ENCODE results near the gene PSG6. TPM values are rescaled to one million over a fixed set of nuclear protein-coding genes. Genes with fewer than 3 reads are reported as not detected.
"Not testable (repeated sequence)": the region's sequence is repeated elsewhere in the genome, so short reads cannot be mapped to it uniquely, and the experiment has no call there.

The PSG6 gene
- total and polyA plus RNA-seq, 4 donors, result 0.12 to 0.28 TPM; not detected in 2

DNA sequence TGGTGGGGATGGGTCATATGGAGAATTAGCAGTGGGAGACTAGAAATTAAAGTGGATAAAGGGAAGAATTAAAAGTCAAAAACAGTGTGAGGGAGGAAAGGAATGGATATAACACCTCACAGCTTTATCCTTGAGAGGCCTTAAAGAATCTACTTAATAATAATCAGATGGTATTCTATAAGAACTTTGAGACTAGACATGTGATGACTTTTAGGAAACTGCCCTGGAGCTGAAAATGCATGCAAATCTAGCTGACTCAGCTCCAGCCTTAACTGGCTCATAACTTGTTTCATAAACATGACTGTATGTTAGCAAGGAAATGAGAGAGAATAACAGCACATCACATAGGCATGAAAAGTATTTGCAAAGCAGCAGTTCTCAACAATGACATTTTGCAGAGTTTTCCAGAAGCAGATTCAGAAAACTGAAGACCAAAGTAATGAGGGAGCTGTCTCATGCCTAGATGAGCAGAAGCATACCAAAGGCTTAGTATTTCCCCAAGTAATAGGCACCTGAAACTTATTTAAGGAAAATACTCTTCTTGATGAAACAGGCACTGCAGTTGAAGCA, 29.7 kb downstream of the PSG6 start:
- not testable (repeated sequence) for H3K4me1 ChIP-seq (ENCODE audit: control insufficient read depth, insufficient read depth, low read length); DNase-seq (ENCODE audit: low read depth in 4 of 6, low spot score in 6 of 6); H3K27me3 ChIP-seq (ENCODE audit: control insufficient read depth, insufficient read depth, low read length); H3K36me3 ChIP-seq (ENCODE audit: control insufficient read depth, insufficient read depth, low read length); H3K27ac ChIP-seq (ENCODE audit: low read depth, low read length); H3K9me3 ChIP-seq (ENCODE audit: control insufficient read depth, insufficient read depth, low read length); H3K4me3 ChIP-seq (ENCODE audit: low read depth, low read length)

DNA sequence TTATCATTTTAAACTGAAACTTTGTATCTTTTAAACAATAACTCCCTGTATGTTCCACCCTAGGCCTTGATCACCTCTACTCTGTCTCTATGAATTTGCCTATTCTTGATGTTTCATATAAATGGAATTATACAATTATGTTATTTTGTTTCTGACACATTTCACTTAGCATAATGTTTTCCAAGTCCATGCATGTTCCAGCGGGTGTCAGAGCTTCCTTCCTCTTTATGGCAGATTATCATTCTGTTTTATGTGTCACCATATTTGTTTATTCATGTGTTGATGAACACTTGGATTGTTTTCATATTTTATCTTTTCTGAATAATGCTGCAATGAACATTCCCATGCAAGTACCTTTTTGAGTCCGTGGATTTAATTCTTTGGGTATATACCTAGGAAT, 35.0 kb downstream of the PSG6 start:
- not testable (repeated sequence) for DNase-seq (ENCODE audit: low read depth in 4 of 6, low spot score in 6 of 6); H3K36me3 ChIP-seq (ENCODE audit: control insufficient read depth, insufficient read depth, low read length); H3K27ac ChIP-seq (ENCODE audit: low read depth, low read length); H3K4me3 ChIP-seq (ENCODE audit: low read depth, low read length); H3K27me3 ChIP-seq (ENCODE audit: control insufficient read depth, insufficient read depth, low read length); H3K9me3 ChIP-seq (ENCODE audit: control insufficient read depth, insufficient read depth, low read length); H3K4me1 ChIP-seq (ENCODE audit: control insufficient read depth, insufficient read depth, low read length)
- no CpG with 5 or more reads among the region's 2 CpGs for WGBS (ENCODE audit: insufficient coverage)

DNA sequence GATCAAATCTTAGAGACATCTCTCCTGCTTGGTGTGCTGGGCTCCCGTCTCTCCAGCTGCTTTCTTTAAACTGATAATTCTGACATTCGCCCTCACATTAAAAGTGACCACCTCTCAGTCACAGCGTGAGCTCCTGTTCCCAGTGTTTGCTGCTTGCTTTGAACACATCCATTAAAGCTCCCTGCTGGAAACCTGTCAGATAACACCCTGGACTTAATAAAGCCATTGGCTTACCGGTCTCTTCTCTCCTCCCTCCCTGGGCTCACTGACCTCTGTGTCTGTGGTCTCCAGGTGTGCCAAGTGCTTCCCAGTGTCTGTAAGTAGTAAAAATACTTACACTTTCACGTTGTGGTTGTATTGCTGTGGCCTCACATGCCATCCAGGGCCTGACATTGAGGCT, 35.7 kb downstream of the PSG6 start:
- H3K4me3 ChIP-seq (ENCODE audit: low read depth, low read length); H3K27ac ChIP-seq (ENCODE audit: low read depth, low read length); H3K36me3 ChIP-seq (ENCODE audit: control insufficient read depth, insufficient read depth, low read length); DNase-seq (ENCODE audit: low read depth in 4 of 6, low spot score in 6 of 6); H3K9me3 ChIP-seq (ENCODE audit: control insufficient read depth, insufficient read depth, low read length); H3K4me1 ChIP-seq (ENCODE audit: control insufficient read depth, insufficient read depth, low read length); H3K27me3 ChIP-seq (ENCODE audit: control insufficient read depth, insufficient read depth, low read length): not testable (repeated sequence)
- WGBS (ENCODE audit: insufficient coverage), result 67% methylated on average over 3 of the region's 5 CpGs

- H3K4me1 ChIP-seq (ENCODE audit: control insufficient read depth, insufficient read depth, low read length); H3K4me3 ChIP-seq (ENCODE audit: low read depth, low read length); H3K27me3 ChIP-seq (ENCODE audit: control insufficient read depth, insufficient read depth, low read length); H3K9me3 ChIP-seq (ENCODE audit: control insufficient read depth, insufficient read depth, low read length); H3K27ac ChIP-seq (ENCODE audit: low read depth, low read length); H3K36me3 ChIP-seq (ENCODE audit: control insufficient read depth, insufficient read depth, low read length); DNase-seq (ENCODE audit: low read depth in 4 of 6, low spot score in 6 of 6): not testable (repeated sequence)
- 68% methylated on average over 6 of the region's 8 CpGs for WGBS (ENCODE audit: insufficient coverage)
Observed at GRCh38 chr19:42881279-42881678, 36.4 kb downstream of the PSG6 start.

- H3K36me3 ChIP-seq (ENCODE audit: control insufficient read depth, insufficient read depth, low read length); H3K27ac ChIP-seq (ENCODE audit: low read depth, low read length); H3K27me3 ChIP-seq (ENCODE audit: control insufficient read depth, insufficient read depth, low read length); H3K9me3 ChIP-seq (ENCODE audit: control insufficient read depth, insufficient read depth, low read length); H3K4me3 ChIP-seq (ENCODE audit: low read depth, low read length); H3K4me1 ChIP-seq (ENCODE audit: control insufficient read depth, insufficient read depth, low read length); DNase-seq (ENCODE audit: low read depth in 4 of 6, low spot score in 6 of 6): not testable (repeated sequence)
- WGBS (ENCODE audit: insufficient coverage), result 94% methylated on average over 4 of the region's 9 CpGs
Observed at GRCh38 chr19:42880621-42881020, 37.1 kb downstream of the PSG6 start.

DNA sequence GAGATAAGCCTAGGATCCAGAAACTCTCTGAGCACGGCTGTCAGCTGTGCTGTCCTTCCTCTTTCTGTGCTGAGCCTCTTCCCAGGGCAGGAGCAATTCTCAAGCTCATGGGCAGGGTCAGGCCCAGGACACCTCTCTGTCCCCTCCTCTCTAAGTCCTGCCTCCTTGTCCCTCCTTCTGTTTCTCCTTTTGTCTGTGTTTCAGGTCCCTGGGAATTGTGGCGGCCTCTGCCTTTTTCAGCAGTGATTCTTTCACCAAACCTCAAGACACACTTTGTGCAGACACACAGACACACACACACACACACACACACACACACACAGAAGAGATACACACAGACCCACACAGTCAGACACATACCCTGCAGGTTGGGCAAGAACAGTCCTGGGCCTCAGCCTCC, 38.1 kb downstream of the PSG6 start, which contains the start of gene PSG1:
TSS of gene PSG1 (minus strand) at position 101 of the 400 bp plus-strand sequence. CDS start 132 bp downstream, outside the sequence.
- no peak within 1 kb of the TSS for H3K27ac ChIP-seq (ENCODE audit: low read depth, low read length)
- H3K36me3 ChIP-seq (ENCODE audit: control insufficient read depth, insufficient read depth, low read length), result no peaks in the 10 kb centered on the region
- 84% methylated on average over 2 of the region's 2 CpGs for WGBS (ENCODE audit: insufficient coverage)
- H3K27me3 ChIP-seq (ENCODE audit: control insufficient read depth, insufficient read depth, low read length), result no peaks in the 10 kb centered on the region
- no peaks in the 10 kb centered on the region for H3K4me1 ChIP-seq (ENCODE audit: control insufficient read depth, insufficient read depth, low read length)
- no peaks in the 10 kb centered on the region for H3K9me3 ChIP-seq (ENCODE audit: control insufficient read depth, insufficient read depth, low read length)
- DNase-seq (ENCODE audit: low read depth in 4 of 6, low spot score in 6 of 6), result no peak
- no peak within 1 kb of the TSS for H3K4me3 ChIP-seq (ENCODE audit: low read depth, low read length)

- H3K9me3 ChIP-seq (ENCODE audit: control insufficient read depth, insufficient read depth, low read length); H3K27me3 ChIP-seq (ENCODE audit: control insufficient read depth, insufficient read depth, low read length); DNase-seq (ENCODE audit: low read depth in 4 of 6, low spot score in 6 of 6); H3K27ac ChIP-seq (ENCODE audit: low read depth, low read length); H3K4me1 ChIP-seq (ENCODE audit: control insufficient read depth, insufficient read depth, low read length); H3K4me3 ChIP-seq (ENCODE audit: low read depth, low read length); H3K36me3 ChIP-seq (ENCODE audit: control insufficient read depth, insufficient read depth, low read length): not testable (repeated sequence)
Observed at GRCh38 chr19:42876596-42876995, 41.1 kb downstream of the PSG6 start.

DNA sequence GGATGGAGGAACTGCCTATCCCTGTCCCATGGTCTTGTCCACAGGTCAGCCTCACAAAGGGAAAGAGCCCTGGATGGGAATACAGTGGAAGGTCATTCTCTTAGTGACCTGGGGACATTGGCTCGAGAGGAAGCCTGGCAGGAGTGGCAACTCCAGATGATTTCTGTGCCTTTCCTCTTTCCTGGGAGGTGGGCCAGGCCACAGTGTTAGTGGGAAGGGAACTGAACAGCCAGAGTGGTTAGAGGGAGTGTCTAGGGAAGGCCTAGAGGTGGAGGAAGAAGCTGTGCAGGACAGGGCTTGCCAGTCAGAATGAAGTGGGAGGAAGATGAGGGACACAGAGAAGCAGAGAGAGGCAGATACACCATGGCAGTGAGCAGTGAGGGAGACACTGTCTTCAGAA, 41.8 kb downstream of the PSG6 start:
- not testable (repeated sequence) for H3K36me3 ChIP-seq (ENCODE audit: control insufficient read depth, insufficient read depth, low read length); DNase-seq (ENCODE audit: low read depth in 4 of 6, low spot score in 6 of 6); H3K9me3 ChIP-seq (ENCODE audit: control insufficient read depth, insufficient read depth, low read length); H3K4me3 ChIP-seq (ENCODE audit: low read depth, low read length); H3K27me3 ChIP-seq (ENCODE audit: control insufficient read depth, insufficient read depth, low read length); H3K27ac ChIP-seq (ENCODE audit: low read depth, low read length); H3K4me1 ChIP-seq (ENCODE audit: control insufficient read depth, insufficient read depth, low read length)
- 46% methylated on average over 1 of the region's 1 CpG for WGBS (ENCODE audit: insufficient coverage)

GRCh38 chr19:42874901-42875813, 42.5 kb downstream of the PSG6 start:
- not testable (repeated sequence) for H3K36me3 ChIP-seq (ENCODE audit: control insufficient read depth, insufficient read depth, low read length); H3K27ac ChIP-seq (ENCODE audit: low read depth, low read length); H3K9me3 ChIP-seq (ENCODE audit: control insufficient read depth, insufficient read depth, low read length); H3K4me3 ChIP-seq (ENCODE audit: low read depth, low read length); H3K4me1 ChIP-seq (ENCODE audit: control insufficient read depth, insufficient read depth, low read length); DNase-seq (ENCODE audit: low read depth in 4 of 6, low spot score in 6 of 6); H3K27me3 ChIP-seq (ENCODE audit: control insufficient read depth, insufficient read depth, low read length)
- WGBS (ENCODE audit: insufficient coverage), result 100% methylated on average over 1 of the region's 4 CpGs

DNA sequence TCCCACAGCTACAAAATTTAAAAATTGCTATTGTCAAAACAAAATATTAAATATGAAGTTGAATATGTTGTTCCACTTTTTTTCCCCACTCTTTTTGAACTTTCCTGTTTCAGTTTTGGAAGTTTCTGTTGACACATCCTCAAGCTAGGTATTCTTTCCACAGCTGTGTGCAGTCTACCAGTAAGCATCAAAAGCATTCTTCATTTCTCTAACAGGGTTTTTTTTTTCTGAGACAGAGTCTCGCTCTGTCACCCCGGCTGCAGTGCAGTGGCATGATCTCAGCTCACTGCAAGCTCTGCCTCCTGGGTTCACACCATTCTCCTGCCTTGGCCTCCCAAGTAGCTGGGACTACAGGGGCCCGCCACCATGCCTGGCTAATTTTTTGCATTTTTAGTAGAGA, 43.6 kb downstream of the PSG6 start:
- not testable (repeated sequence) for H3K36me3 ChIP-seq (ENCODE audit: control insufficient read depth, insufficient read depth, low read length); H3K4me3 ChIP-seq (ENCODE audit: low read depth, low read length); H3K4me1 ChIP-seq (ENCODE audit: control insufficient read depth, insufficient read depth, low read length); H3K27me3 ChIP-seq (ENCODE audit: control insufficient read depth, insufficient read depth, low read length); DNase-seq (ENCODE audit: low read depth in 4 of 6, low spot score in 6 of 6); H3K9me3 ChIP-seq (ENCODE audit: control insufficient read depth, insufficient read depth, low read length); H3K27ac ChIP-seq (ENCODE audit: low read depth, low read length)
- WGBS (ENCODE audit: insufficient coverage), result 95% methylated on average over 3 of the region's 3 CpGs

All from spinal cord (tissue), 10 donors.